ENCODE data around the gene PIGR.

DNA sequence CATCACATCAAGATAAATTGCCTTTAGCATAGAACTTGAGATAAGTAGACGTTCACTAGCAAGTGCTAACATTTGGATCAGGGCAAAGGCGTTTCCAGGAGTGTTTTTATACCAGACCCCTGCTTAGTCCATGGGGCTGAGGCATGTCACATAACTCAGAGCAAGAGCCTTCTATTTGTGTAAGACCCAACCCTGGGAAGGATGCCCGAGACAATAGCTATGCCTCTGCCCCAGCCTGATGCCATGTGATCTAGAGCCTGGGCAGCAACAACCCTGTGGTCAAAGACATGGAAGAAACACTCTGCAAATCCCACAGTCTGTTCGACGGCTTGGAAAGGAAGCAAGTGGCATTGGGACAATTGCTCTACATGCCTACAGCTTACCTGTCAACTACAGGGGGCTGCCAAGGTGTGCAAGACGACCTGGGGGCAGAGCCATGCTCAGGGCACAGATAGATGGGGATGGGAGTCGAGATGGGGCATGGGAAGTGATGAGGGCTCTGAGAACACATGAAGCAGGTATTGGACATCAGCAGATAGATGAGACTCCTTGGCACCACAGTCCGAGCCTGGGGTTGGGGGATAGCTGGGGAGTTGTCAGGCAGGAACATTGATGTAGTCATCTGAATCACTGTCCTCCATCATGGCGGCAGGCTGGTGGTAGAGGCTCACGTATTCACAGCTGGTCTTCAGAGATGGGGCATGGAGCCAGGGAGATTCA, 41.7 kb downstream of the PIGR start:
- TF ChIP-seq ZNF274 (IDR thresholded peaks at IDR 0.05; ENCODE audit: low read depth, low read length) (no peak), YY1 (IDR thresholded peaks at IDR 0.05; ENCODE audit: insufficient read depth, insufficient read length) (no peak), SUZ12 (IDR thresholded peaks at IDR 0.05; ENCODE audit: extremely low read depth, insufficient read depth, insufficient read length) (no peak)

Measured in NT2/D1 (cell line).